ENCODE data around the gene HFE.

Gene HFE

DNA sequence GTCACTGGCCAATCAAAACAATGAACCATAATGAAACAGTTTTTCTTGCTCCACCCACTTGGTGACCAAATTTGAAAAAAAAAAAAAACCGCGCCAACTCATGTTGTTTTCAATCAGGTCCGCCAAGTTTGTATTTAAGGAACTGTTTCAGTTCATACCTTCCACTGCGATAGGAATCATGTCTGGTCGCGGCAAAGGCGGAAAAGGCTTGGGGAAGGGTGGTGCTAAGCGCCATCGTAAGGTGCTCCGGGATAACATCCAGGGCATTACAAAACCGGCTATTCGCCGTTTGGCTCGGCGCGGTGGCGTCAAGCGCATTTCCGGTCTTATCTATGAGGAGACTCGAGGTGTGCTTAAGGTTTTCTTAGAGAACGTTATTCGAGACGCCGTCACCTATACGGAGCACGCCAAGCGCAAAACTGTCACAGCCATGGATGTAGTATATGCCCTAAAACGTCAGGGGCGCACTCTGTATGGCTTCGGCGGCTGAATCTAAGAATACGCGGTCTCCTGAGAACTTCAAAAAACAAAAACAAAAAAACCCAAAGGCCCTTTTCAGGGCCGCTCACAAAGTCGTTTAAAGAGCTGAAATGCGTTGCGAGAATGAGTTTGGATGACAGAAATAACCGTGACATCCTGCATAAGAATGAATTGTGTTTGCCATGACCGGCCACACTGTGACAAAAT, 16.7 kb downstream of the HFE start:
- TF ChIP-seq, protein P1, sequence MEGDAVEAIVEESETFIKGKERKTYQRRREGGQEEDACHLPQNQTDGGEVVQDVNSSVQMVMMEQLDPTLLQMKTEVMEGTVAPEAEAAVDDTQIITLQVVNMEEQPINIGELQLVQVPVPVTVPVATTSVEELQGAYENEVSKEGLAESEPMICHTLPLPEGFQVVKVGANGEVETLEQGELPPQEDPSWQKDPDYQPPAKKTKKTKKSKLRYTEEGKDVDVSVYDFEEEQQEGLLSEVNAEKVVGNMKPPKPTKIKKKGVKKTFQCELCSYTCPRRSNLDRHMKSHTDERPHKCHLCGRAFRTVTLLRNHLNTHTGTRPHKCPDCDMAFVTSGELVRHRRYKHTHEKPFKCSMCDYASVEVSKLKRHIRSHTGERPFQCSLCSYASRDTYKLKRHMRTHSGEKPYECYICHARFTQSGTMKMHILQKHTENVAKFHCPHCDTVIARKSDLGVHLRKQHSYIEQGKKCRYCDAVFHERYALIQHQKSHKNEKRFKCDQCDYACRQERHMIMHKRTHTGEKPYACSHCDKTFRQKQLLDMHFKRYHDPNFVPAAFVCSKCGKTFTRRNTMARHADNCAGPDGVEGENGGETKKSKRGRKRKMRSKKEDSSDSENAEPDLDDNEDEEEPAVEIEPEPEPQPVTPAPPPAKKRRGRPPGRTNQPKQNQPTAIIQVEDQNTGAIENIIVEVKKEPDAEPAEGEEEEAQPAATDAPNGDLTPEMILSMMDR (IDR thresholded peaks at IDR 0.05; ENCODE audit: borderline replicate concordance, control extremely low read depth, extremely low read depth, insufficient read depth, missing control alignments), result peak; percentile 38
- in situ Hi-C loops (cut with MboI; ENCODE audit: low sequenced_read_pairs, unreplicated experiment), result loop anchor here (5.0 kb wide), 1 partner anchor 37 kb away; no protein-coding TSS in a partner anchor
- peak; percentile 76 for DNase-seq (ENCODE audit: low spot score)

DNA sequence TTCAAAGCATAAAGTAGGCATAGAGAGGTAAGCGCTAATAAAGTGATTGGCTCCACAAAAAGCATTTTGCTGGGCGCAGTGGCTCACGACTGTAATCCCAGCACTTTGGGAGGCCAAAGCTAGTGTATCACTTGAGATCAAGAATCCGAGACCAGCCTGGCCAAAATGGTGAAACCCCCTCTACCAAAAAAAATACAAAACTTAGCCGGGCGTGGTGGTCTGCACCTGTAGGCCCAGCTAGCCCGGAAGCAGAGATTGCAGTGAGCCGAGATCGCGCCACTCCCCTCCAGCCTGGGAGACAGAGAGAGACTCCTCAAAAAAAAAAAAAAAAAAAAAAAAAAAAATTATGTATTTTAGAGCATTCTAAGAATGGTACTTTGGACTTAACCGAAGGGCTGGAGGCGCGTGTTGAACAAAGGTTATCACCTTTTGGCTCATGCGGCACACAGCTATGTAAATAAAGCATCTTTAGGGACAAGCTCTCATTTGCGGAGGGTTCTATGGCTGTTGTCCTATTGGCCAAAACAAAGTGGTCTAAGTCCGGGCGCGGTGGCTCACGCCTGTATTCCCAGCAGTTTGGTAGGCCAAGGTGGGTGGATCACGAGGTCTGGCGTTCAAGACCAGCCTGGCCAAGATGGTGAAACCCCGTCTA, 17.4 kb downstream of the HFE start:
- in situ Hi-C loops (cut with MboI; ENCODE audit: low sequenced_read_pairs, unreplicated experiment), result loop anchor here (5.0 kb wide), 1 partner anchor 37 kb away; no protein-coding TSS in a partner anchor
- TF ChIP-seq, protein P1 (IDR thresholded peaks at IDR 0.05; ENCODE audit: borderline replicate concordance, control extremely low read depth, extremely low read depth, insufficient read depth, missing control alignments), result no peak
- no peak for DNase-seq (ENCODE audit: low spot score)

DNA sequence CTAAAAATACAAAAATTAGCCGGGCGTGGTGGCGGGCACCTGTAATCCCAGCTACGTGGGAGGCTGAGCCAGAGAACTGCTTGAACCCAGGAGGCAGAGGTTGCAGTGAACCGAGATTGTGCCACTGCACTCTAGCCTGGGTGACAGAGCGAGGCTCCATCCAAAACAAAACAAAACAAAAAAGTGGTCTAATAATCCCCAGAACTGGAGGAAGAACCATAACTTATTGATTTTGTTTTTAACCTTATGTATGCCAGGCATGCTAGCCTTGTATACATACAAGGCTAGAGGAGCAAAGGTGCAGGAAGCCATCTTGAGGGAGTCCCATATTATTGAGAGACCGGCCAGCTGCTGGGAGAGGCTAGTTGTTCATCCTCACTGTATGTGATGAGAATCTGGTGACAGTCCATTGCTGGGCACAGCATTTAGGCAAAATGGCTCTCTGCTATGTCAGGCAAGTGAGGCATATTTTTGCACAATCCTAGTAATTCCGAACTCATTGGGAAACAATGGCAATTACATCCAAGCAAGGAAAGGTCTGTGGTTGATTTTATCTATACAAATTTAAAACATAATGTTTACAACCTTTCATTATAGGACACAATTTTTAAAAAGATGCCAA, 18.0 kb downstream of the HFE start:
- no peak for DNase-seq (ENCODE audit: low spot score)
- TF ChIP-seq, protein P1 (IDR thresholded peaks at IDR 0.05; ENCODE audit: borderline replicate concordance, control extremely low read depth, extremely low read depth, insufficient read depth, missing control alignments), result no peak
- in situ Hi-C loops (cut with MboI; ENCODE audit: low sequenced_read_pairs, unreplicated experiment), result no loop called here

DNA sequence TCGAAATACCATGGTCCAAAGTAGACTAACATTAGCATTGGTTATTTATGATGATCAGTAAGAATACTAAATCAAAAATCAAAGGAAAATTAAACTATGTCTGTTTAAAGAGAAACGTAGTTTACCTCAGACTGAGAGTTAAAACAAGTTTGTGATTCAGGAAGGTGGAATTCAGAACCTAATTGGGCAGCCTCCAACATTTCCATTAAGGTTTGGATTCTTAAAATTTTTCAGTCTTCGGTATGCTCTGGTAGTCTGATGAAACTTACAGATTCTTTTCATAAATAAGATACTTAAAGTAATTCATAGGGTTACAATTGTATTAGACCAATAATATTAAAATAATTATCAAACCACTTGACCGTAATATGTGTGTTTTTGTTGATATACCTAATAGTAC, 18.6 kb downstream of the HFE start:
- TF ChIP-seq, protein P1 (IDR thresholded peaks at IDR 0.05; ENCODE audit: borderline replicate concordance, control extremely low read depth, extremely low read depth, insufficient read depth, missing control alignments), result no peak
- in situ Hi-C loops (cut with MboI; ENCODE audit: low sequenced_read_pairs, unreplicated experiment), result no loop called here
- no peak for DNase-seq (ENCODE audit: low spot score)

DNA sequence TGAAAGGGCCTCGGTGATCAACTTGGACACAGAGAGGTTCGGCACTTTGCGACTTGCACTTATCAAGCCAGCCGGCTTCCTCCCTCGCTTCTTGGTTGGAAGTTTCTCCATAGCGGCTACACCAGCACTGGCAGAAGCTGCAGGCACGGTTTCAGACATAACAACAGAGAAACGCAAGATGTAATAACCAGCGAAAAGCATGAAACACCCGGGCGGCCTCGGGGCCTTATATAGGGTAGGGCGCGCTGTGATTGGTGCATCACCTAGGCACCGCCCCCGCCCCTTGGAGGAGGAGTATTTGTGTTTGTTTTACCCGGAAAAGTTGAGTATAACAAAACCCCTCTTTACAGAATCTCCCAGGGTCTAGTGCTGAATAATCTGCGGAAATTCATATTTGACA, 20.7 kb downstream of the HFE start:
- DNase-seq (ENCODE audit: low spot score), result no peak
- TF ChIP-seq, protein P1 (IDR thresholded peaks at IDR 0.05; ENCODE audit: borderline replicate concordance, control extremely low read depth, extremely low read depth, insufficient read depth, missing control alignments), result no peak
- in situ Hi-C loops (cut with MboI; ENCODE audit: low sequenced_read_pairs, unreplicated experiment), result no loop called here

DNA sequence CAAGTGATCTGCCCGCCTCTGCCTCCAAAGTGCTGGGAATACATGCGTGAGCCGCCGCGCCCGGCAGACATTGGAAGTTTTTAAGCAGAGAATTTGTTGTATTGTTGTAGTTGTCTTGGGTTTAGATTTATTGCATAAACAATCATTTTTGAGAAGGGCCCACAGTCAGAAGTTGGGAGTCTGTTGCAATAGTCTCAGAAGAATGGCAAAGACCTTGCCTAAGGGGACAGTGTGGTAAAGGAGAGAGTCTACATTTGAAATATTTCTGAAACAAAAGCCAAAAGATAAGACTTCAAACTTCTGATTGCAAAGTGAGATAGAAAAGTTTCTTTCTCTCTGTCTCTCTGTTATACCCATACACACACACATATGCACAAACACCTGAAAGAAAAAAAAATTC, 22.5 kb downstream of the HFE start:
- in situ Hi-C loops (cut with MboI; ENCODE audit: low sequenced_read_pairs, unreplicated experiment), result no loop called here
- DNase-seq (ENCODE audit: low spot score), result no peak
- TF ChIP-seq, protein P1 (IDR thresholded peaks at IDR 0.05; ENCODE audit: borderline replicate concordance, control extremely low read depth, extremely low read depth, insufficient read depth, missing control alignments), result no peak

Data from GM13976 (cell line).